Lower leg skin (tissue), 3 donors: Measurements from ENCODE around the gene SLC13A5.

Source experiments
- CTCF ChIP-seq, 3 donors: fragments of 450-650 bp; IDR thresholded peaks; one replicate each; pipeline ENCODE4 v1.5.1; 2016; ENCODE audit warnings: antibody characterized with exemption in 3 of 3, mild to moderate bottlenecking in 3 of 3, moderate library complexity in 2 of 3
- POLR2A ChIP-seq, 2 donors: fragments of 450-650 bp; IDR thresholded peaks; one replicate each; pipeline ENCODE4 v1.6.1; 2016 to 2017; ENCODE audit warnings: antibody characterized with exemption in 2 of 2, mild to moderate bottlenecking in 1 of 2, moderate library complexity in 1 of 2

- TF ChIP-seq CTCF (IDR thresholded peaks at IDR 0.05) = no peak
- TF ChIP-seq POLR2A (IDR thresholded peaks at IDR 0.05) = no peak
These were observed 61.7 kb downstream of the SLC13A5 start, which contains the start of the genes C17orf100 and MED31 for GRCh38 chr17:6651354-6651918.
